22Rv1 (cell line): ENCODE results near the gene BOD1L1.

ENCODE experiments used
- H3K27ac ChIP-seq: fragments of 450-650 bp; 2 replicates; pipeline ENCODE4 v1.5.1; 2017
- CTCF ChIP-seq: fragments of 450-650 bp; IDR thresholded peaks from 2 replicates; pipeline ENCODE4 v1.5.1; 2017; ENCODE audit warnings: mild to moderate bottlenecking
- ZFX ChIP-seq: fragments of 450-650 bp; IDR thresholded peaks from 2 replicates; pipeline ENCODE4 v1.6.1; 2017; ENCODE audit warnings: antibody characterized with exemption, borderline replicate concordance

Gene BOD1L1

GRCh38 chr4:13641084-13641483 is 13.6 kb upstream of the BOD1L1 start:
- TF ChIP-seq CTCF, result no peak
- TF ChIP-seq ZFX, result no peak
- H3K27ac ChIP-seq, result no peak overlapping the region

DNA sequence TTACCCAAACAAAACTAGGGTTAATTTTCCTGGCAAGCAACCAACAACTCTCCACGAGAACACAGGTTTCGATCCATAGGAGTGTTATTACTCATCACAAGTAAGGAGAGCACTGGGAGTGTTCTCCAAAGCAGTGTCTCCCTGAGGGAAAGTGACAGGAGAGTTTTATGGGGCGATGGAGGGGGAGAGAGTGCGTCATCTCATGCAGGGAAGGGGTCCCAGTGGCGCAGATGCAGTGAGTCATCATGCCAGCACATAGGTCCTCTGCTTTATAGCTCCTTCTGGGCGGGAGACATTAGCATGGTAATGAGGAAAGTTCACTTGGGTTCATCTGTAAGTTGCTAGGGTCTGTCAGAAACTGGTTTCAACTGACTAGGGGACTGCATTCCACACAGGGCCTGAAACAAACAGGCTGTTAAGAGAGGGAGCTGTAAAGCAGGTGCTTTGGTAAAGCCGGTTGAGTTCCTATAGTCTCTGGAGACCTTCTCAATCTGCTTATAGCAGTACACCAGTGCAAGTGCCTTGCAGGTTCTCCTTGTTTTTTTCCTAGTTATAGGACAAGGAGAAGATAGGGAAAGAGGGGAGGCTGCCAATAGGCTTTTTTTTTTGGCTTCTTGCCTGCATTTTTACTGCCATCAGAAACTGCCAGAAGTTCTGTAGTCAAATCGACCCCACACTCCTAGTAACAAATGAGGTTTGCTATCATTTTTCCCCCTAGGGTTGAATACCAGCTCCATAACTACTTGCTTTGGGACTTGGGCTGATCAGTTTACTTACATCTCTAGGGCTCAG is 12.8 kb upstream of the BOD1L1 start:
- no peak overlapping the region for H3K27ac ChIP-seq

GRCh38 chr4:13635286-13635799 is 7.8 kb upstream of the BOD1L1 start:
- TF ChIP-seq CTCF, result no peak
- no peak for TF ChIP-seq ZFX
- no peak overlapping the region for H3K27ac ChIP-seq

More for the DNA sequence above, 12.8 kb upstream of the BOD1L1 start:
- TF ChIP-seq CTCF (no peak), ZFX (no peak)

- TF ChIP-seq CTCF (no peak), ZFX (no peak)
Measured at GRCh38 chr4:13633671-13634070, 6.1 kb upstream of the BOD1L1 start.

GRCh38 chr4:13627178-13627605 is 333 bp downstream of the BOD1L1 start:
- peak overlapping the region; percentile 72 for H3K27ac ChIP-seq

More at GRCh38 chr4:13633671-13634070, 6.1 kb upstream of the BOD1L1 start:
- no peak overlapping the region for H3K27ac ChIP-seq

DNA sequence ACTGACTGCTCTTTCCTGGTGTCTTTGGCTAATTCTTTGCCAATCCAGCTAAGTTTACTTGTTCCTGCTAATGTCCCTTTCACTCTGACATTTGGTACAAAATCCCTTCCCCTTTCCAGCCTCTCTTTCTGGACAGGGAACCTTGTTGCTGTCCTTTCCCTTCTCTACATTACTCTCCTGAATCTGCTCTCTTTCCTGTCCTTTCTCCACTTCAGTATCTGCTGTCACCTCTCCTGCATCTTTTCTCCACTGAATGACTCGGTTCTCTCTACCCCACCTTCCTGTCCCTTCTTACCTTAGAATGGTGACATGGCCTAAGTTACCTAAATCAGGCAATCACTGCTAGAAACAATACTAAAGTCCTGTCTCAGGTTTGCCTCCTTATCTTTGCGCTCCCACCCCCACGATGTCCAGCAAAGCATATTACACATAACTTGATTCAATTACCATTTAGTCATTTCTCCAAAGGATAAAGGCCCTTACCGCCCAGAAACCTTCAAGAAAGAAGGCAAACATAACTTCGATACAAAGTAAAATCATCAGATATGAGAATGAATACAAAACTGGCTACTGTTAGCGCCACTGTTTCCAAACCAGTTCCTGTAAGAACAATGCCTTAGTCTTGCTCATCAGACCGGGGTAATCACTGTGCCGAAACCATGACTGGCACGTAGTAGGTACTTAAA is 890 bp downstream of the BOD1L1 start:
- H3K27ac ChIP-seq, result peak overlapping the region; percentile 72
- TF ChIP-seq CTCF (no peak), ZFX (no peak)

More at GRCh38 chr4:13627178-13627605, 333 bp downstream of the BOD1L1 start:
- no peak for TF ChIP-seq CTCF
- TF ChIP-seq ZFX, result no peak
